LNCAP (cell line): ENCODE data around the gene SMOC2.

Experiments used
- TF ChIP-seq, protein P1 (sequence below): fragments of 450-650 bp; IDR thresholded peaks from 2 replicates; pipeline ENCODE4 v1.5.1; 2017; ENCODE audit warnings: mild to moderate bottlenecking

SMOC2 gene

DNA sequence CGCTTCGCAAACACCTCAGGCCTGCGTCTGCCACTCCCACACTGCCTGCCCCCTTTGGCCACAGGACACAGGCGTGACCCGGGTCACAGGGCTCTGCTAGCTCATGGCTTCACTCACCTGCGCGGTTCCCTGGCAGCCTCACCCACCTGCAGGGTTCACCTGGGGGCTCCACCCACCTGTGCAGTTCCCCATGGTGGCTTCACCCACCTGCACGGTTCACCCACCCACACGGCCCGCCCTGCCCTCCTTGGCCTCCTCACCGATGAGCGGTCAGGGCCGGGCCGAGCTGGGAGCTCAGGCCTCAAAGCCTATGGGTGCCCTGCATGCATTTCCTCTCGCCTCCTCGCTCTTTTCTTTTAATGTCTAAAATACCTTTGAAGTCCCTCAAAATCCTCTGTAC, 54.7 kb downstream of the SMOC2 start:
- TF ChIP-seq, protein P1, sequence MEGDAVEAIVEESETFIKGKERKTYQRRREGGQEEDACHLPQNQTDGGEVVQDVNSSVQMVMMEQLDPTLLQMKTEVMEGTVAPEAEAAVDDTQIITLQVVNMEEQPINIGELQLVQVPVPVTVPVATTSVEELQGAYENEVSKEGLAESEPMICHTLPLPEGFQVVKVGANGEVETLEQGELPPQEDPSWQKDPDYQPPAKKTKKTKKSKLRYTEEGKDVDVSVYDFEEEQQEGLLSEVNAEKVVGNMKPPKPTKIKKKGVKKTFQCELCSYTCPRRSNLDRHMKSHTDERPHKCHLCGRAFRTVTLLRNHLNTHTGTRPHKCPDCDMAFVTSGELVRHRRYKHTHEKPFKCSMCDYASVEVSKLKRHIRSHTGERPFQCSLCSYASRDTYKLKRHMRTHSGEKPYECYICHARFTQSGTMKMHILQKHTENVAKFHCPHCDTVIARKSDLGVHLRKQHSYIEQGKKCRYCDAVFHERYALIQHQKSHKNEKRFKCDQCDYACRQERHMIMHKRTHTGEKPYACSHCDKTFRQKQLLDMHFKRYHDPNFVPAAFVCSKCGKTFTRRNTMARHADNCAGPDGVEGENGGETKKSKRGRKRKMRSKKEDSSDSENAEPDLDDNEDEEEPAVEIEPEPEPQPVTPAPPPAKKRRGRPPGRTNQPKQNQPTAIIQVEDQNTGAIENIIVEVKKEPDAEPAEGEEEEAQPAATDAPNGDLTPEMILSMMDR = no peak

DNA sequence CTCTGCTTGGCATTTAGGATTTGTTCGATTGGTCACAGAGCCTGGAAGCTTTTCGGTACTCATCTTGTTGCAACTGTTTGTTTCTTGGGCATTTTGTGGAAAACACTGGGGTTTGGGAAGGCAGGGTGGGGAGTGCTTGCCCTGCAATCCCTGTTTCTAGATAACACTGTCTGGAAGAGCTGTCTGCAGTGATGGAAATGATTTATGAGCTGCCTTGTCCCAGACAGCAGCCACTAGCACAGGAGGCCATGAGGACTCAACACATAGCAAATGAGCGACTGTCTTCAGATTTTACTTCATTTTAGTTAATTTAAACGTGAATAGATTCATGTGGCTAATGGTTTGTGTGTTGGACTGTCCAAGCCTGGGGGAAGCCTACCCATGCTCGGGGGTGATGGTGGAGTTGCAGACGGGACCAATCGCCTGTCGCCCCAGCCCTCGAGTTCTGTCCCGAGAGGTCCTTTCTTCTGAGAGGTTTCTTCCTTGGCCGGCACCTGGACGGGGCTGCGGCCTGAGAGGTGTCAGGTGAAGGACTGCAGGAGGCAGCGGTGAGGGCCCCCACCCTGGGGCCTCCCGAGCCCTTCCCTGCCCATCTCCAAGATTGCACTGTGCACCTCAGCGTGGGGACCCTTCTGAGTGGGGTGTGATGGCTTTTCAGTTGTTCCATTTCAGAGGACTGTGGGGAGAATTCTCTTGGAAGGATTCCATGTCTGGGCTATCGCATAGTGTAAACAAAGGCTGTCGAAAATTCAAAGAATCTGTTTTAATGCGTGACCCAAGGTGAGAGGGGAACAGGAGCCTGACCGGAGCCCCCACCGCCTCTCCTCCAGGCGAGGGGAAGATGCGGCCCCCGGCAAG, 55.4 kb downstream of the SMOC2 start:
- TF ChIP-seq, protein P1 = no peak

GRCh38 chr6:168496997-168497331, 56.0 kb downstream of the SMOC2 start:
- TF ChIP-seq, protein P1 = no peak

DNA sequence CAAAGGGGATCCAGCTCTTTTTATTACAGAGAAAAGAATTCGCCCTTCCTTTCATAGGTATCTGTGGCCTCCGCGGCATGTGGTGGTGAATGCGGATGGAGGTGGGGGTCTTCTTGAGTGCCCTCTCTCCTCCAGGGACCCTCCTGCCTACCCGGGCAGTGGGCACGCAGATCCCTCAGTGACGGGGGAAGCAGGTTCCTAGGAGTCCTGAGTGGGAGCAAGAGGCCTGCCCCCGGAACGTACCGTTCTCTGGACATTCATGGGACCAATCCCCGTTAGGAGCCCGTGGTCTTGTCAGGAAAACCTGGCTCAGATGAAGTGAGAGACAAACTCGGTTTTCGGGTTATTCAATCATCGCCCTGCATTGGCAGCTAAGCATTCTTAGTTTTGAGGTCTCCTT, 56.4 kb downstream of the SMOC2 start:
- TF ChIP-seq, protein P1 = no peak

- TF ChIP-seq, protein P1 = no peak
Observed at GRCh38 chr6:168498161-168498843, 57.3 kb downstream of the SMOC2 start.

GRCh38 chr6:168499045-168499650, 58.2 kb downstream of the SMOC2 start:
- TF ChIP-seq, protein P1 = no peak

DNA sequence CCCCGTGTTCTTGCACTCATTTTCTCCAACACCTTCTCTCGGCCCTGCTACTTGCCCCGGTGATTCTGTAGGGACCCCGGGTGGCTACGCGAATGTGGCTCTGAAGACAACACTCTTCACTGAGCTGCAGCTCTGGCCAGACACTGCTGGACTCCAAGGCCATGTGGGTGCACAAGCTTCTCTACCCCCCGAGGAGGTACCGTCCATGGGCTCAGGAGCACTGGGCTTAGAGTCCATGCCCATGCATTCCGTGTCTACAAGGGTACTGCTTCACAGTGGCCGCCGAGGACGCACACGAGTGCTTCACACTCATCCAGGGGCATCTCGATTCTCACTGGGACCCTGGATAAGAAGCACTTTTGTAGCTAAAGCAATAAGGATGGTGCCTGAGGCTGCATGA, 59.5 kb downstream of the SMOC2 start:
- TF ChIP-seq, protein P1 = no peak
